Measurements from ENCODE around the gene HIP1. TPM values are rescaled to one million over a fixed set of nuclear protein-coding genes. Genes with fewer than 3 reads are reported as not detected.

The HIP1 gene
- total and polyA plus RNA-seq, 2 of the 4 experiments (the other 2 are of a cell fraction) = 6.8 to 10.0 TPM

- no peak for DNase-seq
- Histone ChIP-seq H4K91ac (ENCODE audit: insufficient read depth, low read depth, low read length) (no peak overlapping the region), H2BK15ac (ENCODE audit: low read depth, low read length) (no peak overlapping the region), H3K9me3 (ENCODE audit: control insufficient read depth, insufficient read depth, low read length) (no peaks in the 10 kb centered on the region), H3K9ac (ENCODE audit: low read depth, low read length) (no peak overlapping the region), H3K18ac (ENCODE audit: low read depth, low read length) (no peak overlapping the region), H2BK5ac (ENCODE audit: low read depth, low read length, poor library complexity, severe bottlenecking) (no peak overlapping the region), H3K27me3 (ENCODE audit: control insufficient read depth, insufficient read depth, low read length) (no peaks in the 10 kb centered on the region), H4K20me1 (ENCODE audit: insufficient read depth, low read length) (no peaks in the 10 kb centered on the region; the same call in 1 of the 2 replicates), H3K27ac (ENCODE audit: insufficient read depth, low read length) (no peak overlapping the region), H3K9me1 (ENCODE audit: insufficient read depth, low read length) (no peaks in the 10 kb centered on the region; the same call in 1 of the 2 replicates), H3K4me1 (ENCODE audit: control insufficient read depth, insufficient read depth, low read length) (no peaks in the 10 kb centered on the region), H3K4me2 (ENCODE audit: low read depth, low read length) (no peak overlapping the region), H3K4me3 (ENCODE audit: insufficient read depth, low read depth, low read length) (no peak overlapping the region), H3K79me1 (ENCODE audit: low read depth in 1 of 2, low read length in 2 of 2) (peaks cover 2 to 10% of the 10 kb centered on the region in 2 experiments; a peak in 3 of 4 replicates), H2AK5ac (ENCODE audit: low read depth, low read length) (no peak overlapping the region), H3K36me3 (ENCODE audit: control insufficient read depth, insufficient read depth, low read length) (no peaks in the 10 kb centered on the region), H2AK9ac (replicated peaks; ENCODE audit: low read depth, low read length, poor library complexity) (no peak overlapping the region), H3K14ac (replicated peaks; ENCODE audit: low read depth, low read length) (no peak overlapping the region), H4K8ac (ENCODE audit: low read depth in 2 of 2, low read length in 2 of 2) (no peak overlapping the region), H4K5ac (ENCODE audit: low read depth, low read length) (no peak overlapping the region), H2BK120ac (ENCODE audit: low read depth, low read length) (no peak overlapping the region), H3K23ac (ENCODE audit: low read depth, low read length) (no peak overlapping the region), H3K56ac (ENCODE audit: extremely low read depth, insufficient read depth, low read length) (no peak overlapping the region), H3K4ac (ENCODE audit: low read depth, low read length) (no peak overlapping the region), H2AFZ (replicated peaks; ENCODE audit: low read length, poor library complexity) (no peak overlapping the region), H2BK20ac (ENCODE audit: low read depth, low read length) (no peak overlapping the region)
- ChIA-PET CTCF (no interaction called here), POLR2A (ENCODE audit: unreplicated experiment) (no interaction called here)
- in situ Hi-C loops (cut with MboI; ENCODE audit: low sequenced_read_pairs) (no loop called here), dilution Hi-C loops (cut with HindIII; ENCODE audit: low sequenced_read_pairs, unreplicated experiment) (no loop called here), intact Hi-C loops (cut with micrococcal nuclease) (no loop called here)
- no TSS peak for BruUV-seq (replicated peaks)
- no peak for ATAC-seq (ENCODE audit: low read depth)
- no peak for TF ChIP-seq CEBPB (IDR thresholded peaks at IDR 0.05; ENCODE audit: low read depth, low read length)
- no peak for TF ChIP-seq FOS (IDR thresholded peaks at IDR 0.05; ENCODE audit: low read depth, low read length)
- no peak for TF ChIP-seq NFE2L2 (IDR thresholded peaks at IDR 0.05; ENCODE audit: low read depth, low read length)
- TF ChIP-seq MXI1 (IDR thresholded peaks at IDR 0.05; ENCODE audit: borderline replicate concordance, low read depth, low read length) = no peak
- no peak for TF ChIP-seq RFX5 (IDR thresholded peaks at IDR 0.05; ENCODE audit: low read depth, low read length)
- TF ChIP-seq CHD1 (IDR thresholded peaks at IDR 0.05; ENCODE audit: low read depth, low read length) = no peak
- TF ChIP-seq RAD21 (IDR thresholded peaks at IDR 0.05; ENCODE audit: low read length) = no peak
- TF ChIP-seq, protein P1, sequence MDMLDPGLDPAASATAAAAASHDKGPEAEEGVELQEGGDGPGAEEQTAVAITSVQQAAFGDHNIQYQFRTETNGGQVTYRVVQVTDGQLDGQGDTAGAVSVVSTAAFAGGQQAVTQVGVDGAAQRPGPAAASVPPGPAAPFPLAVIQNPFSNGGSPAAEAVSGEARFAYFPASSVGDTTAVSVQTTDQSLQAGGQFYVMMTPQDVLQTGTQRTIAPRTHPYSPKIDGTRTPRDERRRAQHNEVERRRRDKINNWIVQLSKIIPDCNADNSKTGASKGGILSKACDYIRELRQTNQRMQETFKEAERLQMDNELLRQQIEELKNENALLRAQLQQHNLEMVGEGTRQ (IDR thresholded peaks at IDR 0.05; ENCODE audit: low read depth, low read length) = no peak
- no peak for TF ChIP-seq CTCF (conservative IDR thresholded peaks at IDR 0.05; ENCODE audit: low read depth, low read length)
- no peak for TF ChIP-seq SMC3 (IDR thresholded peaks at IDR 0.05; ENCODE audit: low read depth, low read length)
- TF ChIP-seq RCOR1 (IDR thresholded peaks at IDR 0.05; ENCODE audit: insufficient replicate concordance, low read length) = no peak
- no peak for TF ChIP-seq MAZ (IDR thresholded peaks at IDR 0.05; ENCODE audit: borderline replicate concordance, low read depth, low read length)
- no peak for TF ChIP-seq BHLHE40 (IDR thresholded peaks at IDR 0.05; ENCODE audit: low read depth, low read length)
- TF ChIP-seq MAFK (IDR thresholded peaks at IDR 0.05; ENCODE audit: low read depth, low read length) = no peak
- TF ChIP-seq POLR2A (IDR thresholded peaks at IDR 0.05; ENCODE audit: low read depth, low read length) = no peak
- TF ChIP-seq ELK1 (IDR thresholded peaks at IDR 0.05; ENCODE audit: borderline replicate concordance, low read depth, low read length) = no peak
Measured at GRCh38 chr7:75698358-75698757, 40.4 kb downstream of the HIP1 start.
